Measurements from ENCODE around the gene PLCD3. TPM values are rescaled to one million over a fixed set of nuclear protein-coding genes. Genes with fewer than 3 reads are reported as not detected.

Gene PLCD3
- total RNA-seq, 5 donors from 2014 or later (not counting 1 experiment from before 2014, with no cell fraction given), result 3.1 to 9.9 (median 4.8) TPM

GRCh38 chr17:45123930-45124796 is 8.2 kb downstream of the PLCD3 start:
- peaks cover 0 to 3% (median 0%) of the 10 kb centered on the region in 3 donors for H3K4me1 Mint-ChIP-seq
- Histone ChIP-seq H3K27me3 (replicated peaks in 1 of 2; ENCODE audit: control insufficient read depth in 2 of 2, extremely low read depth in 1 of 2, insufficient read depth in 2 of 2, low read length in 1 of 2) (peaks cover 0 to 10% of the 10 kb centered on the region in 2 experiments), H3K27ac (ENCODE audit: low read length) (no peak overlapping the region), H3K36me3 (ENCODE audit: control insufficient read depth in 2 of 2, extremely low read depth in 1 of 2, insufficient read depth in 1 of 2, low read length in 1 of 2) (no peaks in the 10 kb centered on the region), H3K4me1 (ENCODE audit: control insufficient read depth in 1 of 2, extremely low read depth in 1 of 2, insufficient read depth in 2 of 2, low read length in 2 of 2) (peaks cover 0 to 8% of the 10 kb centered on the region in 2 experiments), H3K9me3 (no peaks in the 10 kb centered on the region), H3K4me3 (ENCODE audit: control insufficient read depth in 1 of 2, extremely low read depth in 1 of 2, low read length in 1 of 2) (no peak overlapping the region)
- 79% methylated on average over 7 of the region's 15 CpGs for WGBS (ENCODE audit: insufficient coverage)
- ATAC-seq (replicated peaks in 1 of 4), result peak; percentile 34 to 82 (median 60)
- ChIA-PET POLR2A (no interaction called here), CTCF (no interaction called here)
- no peaks in the 10 kb centered on the region for H3K9me3 Mint-ChIP-seq
- peak overlapping the region in 1 of 2 donors; percentile 39 for H3K27ac Mint-ChIP-seq
- H3K27me3 Mint-ChIP-seq, result peaks cover 0 to 4% of the 10 kb centered on the region in 2 donors
- no peaks in the 10 kb centered on the region for H3K36me3 Mint-ChIP-seq
- no peak overlapping the region for H3K4me3 Mint-ChIP-seq
- peak in 3 of 35 experiments; percentile 13 to 33 (median 28) for DNase-seq

- H3K27me3 ChIP-seq (replicated peaks in 1 of 2; ENCODE audit: control insufficient read depth in 2 of 2, extremely low read depth in 1 of 2, insufficient read depth in 2 of 2, low read length in 1 of 2), result peaks cover 0 to 10% of the 10 kb centered on the region in 2 experiments
- Mint-ChIP-seq H3K36me3 (no peaks in the 10 kb centered on the region), H3K4me1 (peaks cover 0 to 3% (median 0%) of the 10 kb centered on the region in 3 donors), H3K9me3 (no peaks in the 10 kb centered on the region), H3K4me3 (no peak overlapping the region), H3K27ac (no peak overlapping the region), H3K27me3 (peaks cover 0 to 4% of the 10 kb centered on the region in 2 donors)
- H3K27ac ChIP-seq (ENCODE audit: low read length), result no peak overlapping the region
- 80% methylated on average over 1 of the region's 6 CpGs for WGBS (ENCODE audit: insufficient coverage)
- H3K36me3 ChIP-seq (ENCODE audit: control insufficient read depth in 2 of 2, extremely low read depth in 1 of 2, insufficient read depth in 1 of 2, low read length in 1 of 2), result no peaks in the 10 kb centered on the region
- DNase-seq (no peak), ATAC-seq (replicated peaks in 1 of 4) (no peak)
- H3K9me3 ChIP-seq, result no peaks in the 10 kb centered on the region
- peaks cover 0 to 8% of the 10 kb centered on the region in 2 experiments for H3K4me1 ChIP-seq (ENCODE audit: control insufficient read depth in 1 of 2, extremely low read depth in 1 of 2, insufficient read depth in 2 of 2, low read length in 2 of 2)
- ChIA-PET CTCF (no interaction called here), POLR2A (no interaction called here)
- H3K4me3 ChIP-seq (ENCODE audit: control insufficient read depth in 1 of 2, extremely low read depth in 1 of 2, low read length in 1 of 2), result no peak overlapping the region
Measured at GRCh38 chr17:45123076-45123770, 9.1 kb downstream of the PLCD3 start.

- DNase-seq (no peak), ATAC-seq (replicated peaks in 1 of 4) (no peak)
- Mint-ChIP-seq H3K36me3 (no peaks in the 10 kb centered on the region), H3K9me3 (no peaks in the 10 kb centered on the region), H3K4me1 (peaks cover 0 to 3% (median 0%) of the 10 kb centered on the region in 3 donors), H3K27ac (no peak overlapping the region), H3K4me3 (no peak overlapping the region), H3K27me3 (peaks cover 0 to 4% of the 10 kb centered on the region in 2 donors)
- ChIA-PET CTCF (no interaction called here), POLR2A (no interaction called here)
- 31% methylated on average over 45 of the region's 45 CpGs for WGBS (ENCODE audit: insufficient coverage)
- no peak overlapping the region for H3K27ac ChIP-seq (ENCODE audit: low read length)
- no peaks in the 10 kb centered on the region for H3K9me3 ChIP-seq
- H3K27me3 ChIP-seq (replicated peaks in 1 of 2; ENCODE audit: control insufficient read depth in 2 of 2, extremely low read depth in 1 of 2, insufficient read depth in 2 of 2, low read length in 1 of 2), result peaks cover 0 to 15% of the 10 kb centered on the region in 2 experiments
- peaks cover 0 to 8% of the 10 kb centered on the region in 2 experiments for H3K4me1 ChIP-seq (ENCODE audit: control insufficient read depth in 1 of 2, extremely low read depth in 1 of 2, insufficient read depth in 2 of 2, low read length in 2 of 2)
- H3K36me3 ChIP-seq (ENCODE audit: control insufficient read depth in 2 of 2, extremely low read depth in 1 of 2, insufficient read depth in 1 of 2, low read length in 1 of 2), result no peaks in the 10 kb centered on the region
- no peak overlapping the region for H3K4me3 ChIP-seq (ENCODE audit: control insufficient read depth in 1 of 2, extremely low read depth in 1 of 2, low read length in 1 of 2)
Measured at GRCh38 chr17:45121055-45121454, 11.3 kb downstream of the PLCD3 start.

- Mint-ChIP-seq H3K4me3 (no peak overlapping the region), H3K27me3 (peaks cover 0 to 4% of the 10 kb centered on the region in 2 donors), H3K4me1 (peaks cover 0 to 3% (median 0%) of the 10 kb centered on the region in 3 donors), H3K27ac (no peak overlapping the region), H3K36me3 (no peaks in the 10 kb centered on the region), H3K9me3 (no peaks in the 10 kb centered on the region)
- POLR2A ChIA-PET, result no interaction called here
- 68% methylated on average over 20 of the region's 22 CpGs for WGBS (ENCODE audit: insufficient coverage)
- H3K9me3 ChIP-seq, result no peaks in the 10 kb centered on the region
- CTCF ChIA-PET, result no interaction called here
- H3K4me3 ChIP-seq (ENCODE audit: control insufficient read depth in 1 of 2, extremely low read depth in 1 of 2, low read length in 1 of 2), result no peak overlapping the region
- peaks cover 0 to 8% of the 10 kb centered on the region in 2 experiments for H3K4me1 ChIP-seq (ENCODE audit: control insufficient read depth in 1 of 2, extremely low read depth in 1 of 2, insufficient read depth in 2 of 2, low read length in 2 of 2)
- DNase-seq (no peak), ATAC-seq (replicated peaks in 1 of 4) (no peak)
- no peaks in the 10 kb centered on the region for H3K36me3 ChIP-seq (ENCODE audit: control insufficient read depth in 2 of 2, extremely low read depth in 1 of 2, insufficient read depth in 1 of 2, low read length in 1 of 2)
- no peak overlapping the region for H3K27ac ChIP-seq (ENCODE audit: low read length)
- H3K27me3 ChIP-seq (replicated peaks in 1 of 2; ENCODE audit: control insufficient read depth in 2 of 2, extremely low read depth in 1 of 2, insufficient read depth in 2 of 2, low read length in 1 of 2), result peaks cover 0 to 15% of the 10 kb centered on the region in 2 experiments
Measured at GRCh38 chr17:45120558-45120957, 11.8 kb downstream of the PLCD3 start.

GRCh38 chr17:45119964-45120363 is 12.4 kb downstream of the PLCD3 start:
- ChIA-PET POLR2A (no interaction called here), CTCF (interaction anchor here in 1 of 2 donors (1.8 kb wide), 1 partner anchor 15 kb away, joined by 7 read pairs; the partner anchor contains the start of gene ACBD4)
- H3K4me1 Mint-ChIP-seq, result peaks cover 0 to 3% (median 0%) of the 10 kb centered on the region in 3 donors
- no peak overlapping the region for H3K4me3 Mint-ChIP-seq
- Histone ChIP-seq H3K9me3 (no peaks in the 10 kb centered on the region), H3K4me3 (ENCODE audit: control insufficient read depth in 1 of 2, extremely low read depth in 1 of 2, low read length in 1 of 2) (no peak overlapping the region), H3K27me3 (replicated peaks in 1 of 2; ENCODE audit: control insufficient read depth in 2 of 2, extremely low read depth in 1 of 2, insufficient read depth in 2 of 2, low read length in 1 of 2) (peaks cover 0 to 15% of the 10 kb centered on the region in 2 experiments), H3K36me3 (ENCODE audit: control insufficient read depth in 2 of 2, extremely low read depth in 1 of 2, insufficient read depth in 1 of 2, low read length in 1 of 2) (no peaks in the 10 kb centered on the region), H3K27ac (ENCODE audit: low read length) (no peak overlapping the region), H3K4me1 (ENCODE audit: control insufficient read depth in 1 of 2, extremely low read depth in 1 of 2, insufficient read depth in 2 of 2, low read length in 2 of 2) (peaks cover 0 to 8% of the 10 kb centered on the region in 2 experiments)
- ATAC-seq (replicated peaks in 1 of 4), result no peak
- no peaks in the 10 kb centered on the region for H3K9me3 Mint-ChIP-seq
- peaks cover 0 to 4% of the 10 kb centered on the region in 2 donors for H3K27me3 Mint-ChIP-seq
- no peak overlapping the region for H3K27ac Mint-ChIP-seq
- WGBS (ENCODE audit: insufficient coverage), result 76% methylated on average over 6 of the region's 8 CpGs
- DNase-seq, result no peak
- no peaks in the 10 kb centered on the region for H3K36me3 Mint-ChIP-seq

- Histone ChIP-seq H3K4me1 (ENCODE audit: control insufficient read depth in 1 of 2, extremely low read depth in 1 of 2, insufficient read depth in 2 of 2, low read length in 2 of 2) (peaks cover 0 to 3% of the 10 kb centered on the region in 2 experiments), H3K27me3 (replicated peaks in 1 of 2; ENCODE audit: control insufficient read depth in 2 of 2, extremely low read depth in 1 of 2, insufficient read depth in 2 of 2, low read length in 1 of 2) (peaks cover 0 to 15% of the 10 kb centered on the region in 2 experiments), H3K27ac (ENCODE audit: low read length) (no peak overlapping the region), H3K9me3 (no peaks in the 10 kb centered on the region), H3K4me3 (ENCODE audit: control insufficient read depth in 1 of 2, extremely low read depth in 1 of 2, low read length in 1 of 2) (no peak overlapping the region), H3K36me3 (ENCODE audit: control insufficient read depth in 2 of 2, extremely low read depth in 1 of 2, insufficient read depth in 1 of 2, low read length in 1 of 2) (no peaks in the 10 kb centered on the region)
- ChIA-PET CTCF (interaction anchor here in 1 of 2 donors (0.6 to 1.8 kb wide), 2 partner anchors 10 to 17 kb away, joined by 3 to 7 read pairs; partner anchors contain the start of gene ACBD4), POLR2A (interaction anchor here in 1 of 2 donors (0.6 kb wide), 1 partner anchor 364 kb away, joined by 3 read pairs; no protein-coding TSS in a partner anchor)
- Mint-ChIP-seq H3K36me3 (no peaks in the 10 kb centered on the region), H3K4me3 (no peak overlapping the region), H3K27me3 (peaks cover 0 to 4% of the 10 kb centered on the region in 2 donors), H3K4me1 (no peaks in the 10 kb centered on the region), H3K9me3 (no peaks in the 10 kb centered on the region), H3K27ac (no peak overlapping the region)
- 94% methylated on average over 20 of the region's 23 CpGs for WGBS (ENCODE audit: insufficient coverage)
- DNase-seq (no peak), ATAC-seq (replicated peaks in 1 of 4) (no peak)
Measured at GRCh38 chr17:45118691-45119090, 13.6 kb downstream of the PLCD3 start.

All from T-cell (primary cell).